H1 (cell line): ENCODE results near the gene COX14. TPM values are rescaled to one million over a fixed set of nuclear protein-coding genes. Genes with fewer than 3 reads are reported as not detected.

Source experiments
- CTCF ChIA-PET: fragments of 300-600 bp; sonication (Branson Sonifier 250); formaldehyde crosslinking; loops from one replicate; lab custom pipeline; 2021; ENCODE audit not compliant: partially characterized antibody; lab: Charles Lee
- POLR2A ChIA-PET: fragments of 300-600 bp; sonication (Branson Sonifier 250); formaldehyde crosslinking; loops from one replicate; lab custom pipeline; 2021; ENCODE audit warnings: inconsistent platforms; ENCODE audit not compliant: partially characterized antibody; lab: Charles Lee
- DNase-seq, 2 experiments: peaks; one replicate each; pipeline versions ENCODE4 v3.0.0 to v3.0.0-alpha.2; 2010 to 2022; ENCODE audit warnings: low spot score in 2 of 2, low read depth in 1 of 2, mixed read lengths in 1 of 2
- FAIRE-seq: peaks from 2 replicates; lab custom pipeline; 2011; peaks lifted over from hg19 to GRCh38; lab: Jason Lieb, UNC
- H2AFZ ChIP-seq: 2 replicates; pipeline ENCODE4 v1.8.1; 2012; ENCODE audit warnings: low read length, inconsistent platforms
- H2AK5ac ChIP-seq: 2 replicates; pipeline ENCODE4 v1.6.1; 2013; ENCODE audit warnings: low read depth, low read length
- H2BK120ac ChIP-seq: replicated peaks from 2 replicates; pipeline ENCODE3; 2013; ENCODE audit warnings: low read depth, low read length, inconsistent platforms
- H2BK12ac ChIP-seq: 2 replicates; pipeline ENCODE4 v1.6.1; 2013; ENCODE audit warnings: low read depth, low read length
- H2BK15ac ChIP-seq: 2 replicates; pipeline ENCODE4 v1.6.1; 2013; ENCODE audit warnings: low read length
- H2BK20ac ChIP-seq: 2 replicates; pipeline ENCODE4 v1.6.1; 2013; ENCODE audit warnings: low read length
- H2BK5ac ChIP-seq: 2 replicates; pipeline ENCODE4 v1.6.1; 2013; ENCODE audit warnings: low read depth, low read length
- H3K14ac ChIP-seq: 2 replicates; pipeline ENCODE4 v1.6.1; 2013; ENCODE audit warnings: inconsistent platforms; ENCODE audit not compliant: insufficient read length
- H3K18ac ChIP-seq: 2 replicates; pipeline ENCODE4 v1.6.1; 2013; ENCODE audit warnings: low read length; ENCODE audit errors: extremely low read depth
- H3K23ac ChIP-seq: 2 replicates; pipeline ENCODE4 v1.6.1; 2013; ENCODE audit warnings: inconsistent platforms; ENCODE audit not compliant: insufficient read length
- H3K23me2 ChIP-seq: 2 replicates; pipeline ENCODE4 v1.6.1; 2013; ENCODE audit warnings: low read depth, low read length
- H3K27ac ChIP-seq: 2 replicates; pipeline ENCODE4 v1.6.1; 2011; ENCODE audit warnings: low read depth, low read length, inconsistent platforms
- H3K27me3 ChIP-seq, 4 experiments: replicated peaks in 1 of 4; 1 replicate in 1 of 4; 2 replicates in 3 of 4; pipeline versions ENCODE4 v1.6.1 to v1.8.1; 2011 to 2013; ENCODE audit warnings: low read length in 3 of 4, mild to moderate bottlenecking in 3 of 4, inconsistent platforms in 2 of 4, mixed read lengths in 2 of 4, moderate library complexity in 1 of 4; ENCODE audit not compliant: control insufficient read depth in 3 of 4, insufficient read depth in 3 of 4; ENCODE audit errors: extremely low read depth in 1 of 4
- H3K36me3 ChIP-seq, 4 experiments: 2 replicates each; pipeline versions ENCODE4 v1.6.1 to v1.8.1; 2011 to 2013; ENCODE audit warnings: mild to moderate bottlenecking in 4 of 4, low read length in 3 of 4, moderate library complexity in 2 of 4, control low read depth in 1 of 4, inconsistent platforms in 1 of 4; ENCODE audit not compliant: insufficient read depth in 4 of 4, control insufficient read depth in 2 of 4
- H3K4ac ChIP-seq: replicated peaks from 2 replicates; pipeline ENCODE3; 2013; ENCODE audit warnings: low read length, low read depth, mixed read lengths, inconsistent platforms; ENCODE audit not compliant: insufficient read length
- H3K4me1 ChIP-seq, 4 experiments: replicated peaks in 1 of 4; 1 replicate in 1 of 4; 2 replicates in 3 of 4; pipeline versions ENCODE4 v1.6.1 to v1.8.1; 2011 to 2013; ENCODE audit warnings: low read length in 3 of 4, inconsistent platforms in 2 of 4, mixed read lengths in 1 of 4; ENCODE audit not compliant: insufficient read depth in 4 of 4, control insufficient read depth in 3 of 4
- H3K4me2 ChIP-seq, 2 experiments: 2 replicates each; pipeline versions ENCODE4 v1.6.1 to v1.8.1; 2011 to 2013; ENCODE audit warnings: low read depth in 2 of 2, low read length in 2 of 2, control low read depth in 1 of 2, inconsistent platforms in 1 of 2, mild to moderate bottlenecking in 1 of 2; ENCODE audit not compliant: insufficient read depth in 1 of 2
- H3K4me3 ChIP-seq, 4 experiments: fragments of 200-600, 300-600 bp in 1 of 4; sonication (generic), shearing (Covaris generic), sonication (Bioruptor Twin) in 1 of 4; 2 replicates each; pipeline versions ENCODE4 v1.5.1 to v1.8.1; 2011 to 2016; ENCODE audit warnings: low read length in 4 of 4, low read depth in 3 of 4, control low read depth in 2 of 4, inconsistent platforms in 2 of 4, mild to moderate bottlenecking in 2 of 4, mixed read lengths in 1 of 4, moderate library complexity in 1 of 4; ENCODE audit not compliant: insufficient read depth in 2 of 4; ENCODE audit errors: extremely low read depth in 1 of 4
- H3K56ac ChIP-seq: replicated peaks from 2 replicates; pipeline ENCODE3; 2013; ENCODE audit warnings: low read depth, mild to moderate bottlenecking, mixed read lengths, low read length, inconsistent platforms; ENCODE audit not compliant: insufficient read length
- H3K79me1 ChIP-seq: 2 replicates; pipeline ENCODE4 v1.6.1; 2013; ENCODE audit warnings: low read depth, low read length, control low read depth
- H3K79me2 ChIP-seq, 2 experiments: 2 replicates each; pipeline versions ENCODE4 v1.6.1 to v1.8.1; 2012 to 2013; ENCODE audit warnings: low read length in 2 of 2, mild to moderate bottlenecking in 2 of 2, inconsistent platforms in 1 of 2; ENCODE audit not compliant: insufficient read depth in 2 of 2, control insufficient read depth in 1 of 2
- H3K9ac ChIP-seq, 4 experiments: replicated peaks in 1 of 4; 1 replicate in 1 of 4; 2 replicates in 3 of 4; pipeline versions ENCODE4 v1.6.1 to v1.8.1; 2011 to 2013; ENCODE audit warnings: low read depth in 3 of 4, low read length in 3 of 4, control low read depth in 2 of 4, mild to moderate bottlenecking in 2 of 4, moderate library complexity in 2 of 4, inconsistent platforms in 1 of 4; ENCODE audit errors: extremely low read depth in 1 of 4
- H3K9me3 ChIP-seq, 2 experiments: 2 replicates each; pipeline versions ENCODE4 v1.6.1 to v1.8.1; 2012 to 2013; ENCODE audit warnings: mild to moderate bottlenecking in 2 of 2, moderate library complexity in 2 of 2, control low read depth in 1 of 2, inconsistent platforms in 1 of 2, low read depth in 1 of 2, low read length in 1 of 2, mixed read lengths in 1 of 2; ENCODE audit not compliant: insufficient read depth in 2 of 2
- H4K20me1 ChIP-seq, 2 experiments: replicated peaks in 1 of 2; 2 replicates each; pipeline versions ENCODE3 to v1.8.1; 2011 to 2013; ENCODE audit warnings: inconsistent platforms in 2 of 2, low read length in 2 of 2, mild to moderate bottlenecking in 1 of 2; ENCODE audit not compliant: insufficient read depth in 2 of 2, control insufficient read depth in 1 of 2
- H4K5ac ChIP-seq: 2 replicates; pipeline ENCODE4 v1.6.1; 2013; ENCODE audit warnings: low read length, low read depth, mixed read lengths, inconsistent platforms; ENCODE audit not compliant: insufficient read length
- H4K8ac ChIP-seq: 2 replicates; pipeline ENCODE4 v1.8.0; 2013; ENCODE audit warnings: mild to moderate bottlenecking, moderate library complexity, low read length, inconsistent platforms; ENCODE audit not compliant: insufficient read depth; ENCODE audit errors: extremely low read depth
- H4K91ac ChIP-seq: replicated peaks from 2 replicates; pipeline ENCODE3; 2013; ENCODE audit warnings: low read length, mixed read lengths, inconsistent platforms; ENCODE audit not compliant: insufficient read length
- RNF2 ChIP-seq: fragments of 200-900, 300-1000 bp; sonication (generic); IDR thresholded peaks from 2 replicates; pipeline ENCODE4 v1.7.1; 2016; ENCODE audit warnings: borderline replicate concordance, low read depth, mild to moderate bottlenecking, antibody characterized with exemption, low read length; ENCODE audit not compliant: poor library complexity, severe bottlenecking; ENCODE audit errors: missing control alignments
- WGBS, 2 experiments: shearing (Covaris generic) in 1 of 2; methylation state at CpG; one replicate each; pipeline versions ENCODE4 v1.1.6 to v1.1.7; 2013 to 2015; ENCODE audit warnings: low lambda C conversion rate in 2 of 2, mixed read lengths in 2 of 2, inconsistent platforms in 1 of 2, low coverage in 1 of 2, missing lambda C conversion rate in 1 of 2; ENCODE audit not compliant: insufficient replicate concordance in 2 of 2, insufficient coverage in 1 of 2, insufficient read length in 1 of 2; ENCODE audit errors: extremely low coverage in 1 of 2, missing lambda C conversion rate in 1 of 2; 5-methylcytosine and 5-hydroxymethylcytosine counted together
- polyA plus RNA-seq, 7 experiments: library from polyadenylated mRNA; depleted of rRNA in 3 of 7; stranded (reverse) in 5 of 7; unstranded in 2 of 7; fragments of >200 nt in 5 of 7; fragments of 200-250 nt in 2 of 7; gene quantifications; 1 replicate in 5 of 7; 2 replicates in 1 of 7; 4 replicates in 1 of 7; pipeline versions ENCODE4 v1.2.1 to v1.2.3, GENCODE V29; 2011 to 2013; ENCODE audit warnings: missing spikeins in 2 of 7, mixed read lengths in 2 of 7
- total RNA-seq: library from RNA; stranded (reverse); fragmentation: NEBNext Ultra II Directional; extraction: Animal tissue kit (Norgen Biotek cat#: 25700); gene quantifications from 2 replicates; pipeline ENCODE4 v1.2.1, GENCODE V29; 2021

The COX14 gene
- total and polyA plus RNA-seq, 2 of the 8 experiments (the other 6 are each of a cell fraction or from before 2014, with no cell fraction given): 40.1 to 102 TPM

DNA sequence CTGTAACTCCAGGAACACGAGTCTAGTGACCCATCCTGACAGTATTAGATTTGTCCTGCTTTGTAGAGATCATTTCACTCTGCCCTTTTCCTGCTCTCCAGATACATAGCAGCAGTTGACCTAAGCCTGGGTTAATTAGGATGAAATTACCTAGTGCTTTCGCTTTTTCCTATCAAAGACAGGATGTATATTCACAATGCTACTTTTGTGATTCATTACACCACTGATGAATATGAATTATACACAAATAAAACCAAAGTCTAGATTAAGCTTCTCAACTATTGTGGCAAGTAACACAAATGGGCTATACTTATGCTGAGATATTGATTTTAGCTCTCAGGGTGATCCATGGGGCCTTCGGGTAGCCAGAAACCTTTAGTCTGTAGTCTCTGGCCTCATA, 37.3 kb downstream of the COX14 start:
- H3K14ac ChIP-seq: no peak overlapping the region
- DNase-seq (no peak), FAIRE-seq (no peak)
- H3K4me1 ChIP-seq: no peaks in the 10 kb centered on the region
- no peaks in the 10 kb centered on the region for H3K23me2 ChIP-seq
- peaks cover 0 to 40% of the 10 kb centered on the region in 2 experiments; a peak in 2 of 4 replicates for H3K79me2 ChIP-seq
- no peak overlapping the region for H3K4me2 ChIP-seq
- no peak overlapping the region for H3K18ac ChIP-seq
- no peak overlapping the region for H3K23ac ChIP-seq
- H4K91ac ChIP-seq: no peak overlapping the region
- H2BK120ac ChIP-seq: no peak overlapping the region
- H3K9me3 ChIP-seq: no peaks in the 10 kb centered on the region
- ChIA-PET POLR2A (interaction anchor here (0.5 to 1.2 kb wide), 4 partner anchors 12 to 32 kb away, joined by 3 to 4 read pairs (median 3); partner anchors contain the start of gene CERS5), CTCF (interaction anchor here (0.6 to 4.8 kb wide), 5 partner anchors 12 to 165 kb away, joined by 3 to 28 read pairs (median 4); partner anchors contain the start of gene CERS5)
- peaks cover 0 to 2% of the 10 kb centered on the region in 2 experiments for H4K20me1 ChIP-seq
- WGBS, 2 experiments: 92% methylated on average over 3 of the region's 3 CpGs; no CpG with 5 or more reads in 1 of the 2 experiments
- no peak overlapping the region for H2BK5ac ChIP-seq
- no peak overlapping the region for H2BK20ac ChIP-seq
- no peak overlapping the region for H3K56ac ChIP-seq
- H4K5ac ChIP-seq: no peak overlapping the region
- no peak overlapping the region for H4K8ac ChIP-seq
- H3K36me3 ChIP-seq: no peaks in the 10 kb centered on the region
- no peak overlapping the region for H2AK5ac ChIP-seq
- no peak overlapping the region for H2BK12ac ChIP-seq
- no peaks in the 10 kb centered on the region for H3K27me3 ChIP-seq
- H3K4me3 ChIP-seq: no peak overlapping the region
- no peak overlapping the region for H2AFZ ChIP-seq
- H3K9ac ChIP-seq: no peak overlapping the region
- H3K4ac ChIP-seq: no peak overlapping the region
- H2BK15ac ChIP-seq: no peak overlapping the region
- H3K27ac ChIP-seq: no peak overlapping the region
- no peaks in the 10 kb centered on the region; the same call in 1 of the 2 replicates for H3K79me1 ChIP-seq
- TF ChIP-seq RNF2: no peak
- TF ChIP-seq, all 59 proteins: peak for 0
